K562 (cell line): ENCODE data around the gene COPS9. TPM values are rescaled to one million over a fixed set of nuclear protein-coding genes. Genes with fewer than 3 reads are reported as not detected.

Experiments
- ATAC-seq: fragments of 200-7000 bp; cut with Tn5 transposase; 3 replicates; pipeline ENCODE4 v1.9.1; 2020; ENCODE audit warnings: moderate library complexity
- BruUV-seq: library from RNA; stranded (reverse); fragments of 400-500 nt; replicated peaks from 2 replicates; lab custom pipeline; 2021; lab: Mats Ljungman, UMichigan
- CTCF ChIA-PET: fragments of 300-600 bp; formaldehyde crosslinking; extraction: SDS; loops from one replicate; lab custom pipeline; 2021; ENCODE audit warnings: low intra/inter-chr PET ratio; lab: Yijun Ruan, JAX
- POLR2A ChIA-PET: fragments of 300-600, 350-650 bp; sonication (Branson Sonifier 250); formaldehyde crosslinking; extraction: SDS; loops from one replicate; lab custom pipeline; 2021; ENCODE audit warnings: antibody characterized with exemption, inconsistent platforms; lab: Yijun Ruan, JAX
- DNase-seq, 4 experiments: peaks; one replicate each; pipeline versions ENCODE4 v3.0.0 to v3.0.0-alpha.2; 2011 to 2018; ENCODE audit warnings: low spot score in 3 of 4, mixed read lengths in 3 of 4; ENCODE audit errors: extremely low read depth in 1 of 4
- FAIRE-seq: peaks from 2 replicates; lab custom pipeline; 2011; peaks lifted over from hg19 to GRCh38; lab: Jason Lieb, UNC
- H2AFZ ChIP-seq: 2 replicates; pipeline ENCODE4 v1.6.0; 2011; ENCODE audit warnings: low read depth, low read length, control low read depth, inconsistent platforms
- H3K27ac ChIP-seq: fragments of 200-600 bp; 3 replicates; pipeline ENCODE4 v1.8.0; 2011; ENCODE audit warnings: low read depth, mild to moderate bottlenecking, control low read depth, inconsistent platforms, low read length, moderate library complexity, mixed read lengths; ENCODE audit errors: extremely low read depth
- H3K27me3 ChIP-seq, 2 experiments: fragments of 300-600 bp in 1 of 2; 2 replicates in 1 of 2; 3 replicates in 1 of 2; pipeline versions ENCODE4 v1.6.0 to v1.8.0; 2011; ENCODE audit warnings: inconsistent platforms in 2 of 2, low read length in 2 of 2, mild to moderate bottlenecking in 1 of 2, mixed read lengths in 1 of 2, moderate library complexity in 1 of 2; ENCODE audit not compliant: control insufficient read depth in 2 of 2, insufficient read depth in 2 of 2
- H3K36me3 ChIP-seq: fragments of 300-600 bp; 3 replicates; pipeline ENCODE4 v1.8.0; 2011; ENCODE audit warnings: mild to moderate bottlenecking, low read length, inconsistent platforms; ENCODE audit not compliant: control insufficient read depth, insufficient read depth
- H3K4me1 ChIP-seq, 2 experiments: fragments of 200-600 bp in 1 of 2; replicated peaks in 1 of 2; 2 replicates in 1 of 2; 3 replicates in 1 of 2; pipeline versions ENCODE4 v1.5.1 to v1.8.0; 2011; ENCODE audit warnings: inconsistent platforms in 2 of 2, low read length in 2 of 2, mild to moderate bottlenecking in 1 of 2, mixed read lengths in 1 of 2, moderate library complexity in 1 of 2; ENCODE audit not compliant: control insufficient read depth in 2 of 2, insufficient read depth in 2 of 2
- H3K4me2 ChIP-seq: 2 replicates; pipeline ENCODE4 v1.6.1; 2011; ENCODE audit warnings: low read length, control low read depth, inconsistent platforms, mixed read lengths; ENCODE audit not compliant: insufficient read depth
- H3K4me3 ChIP-seq: fragments of 200-600 bp; sonication (generic), shearing (Covaris generic); 2 replicates; pipeline ENCODE4 v1.5.1; 2016; ENCODE audit warnings: control low read depth, inconsistent platforms
- H3K79me2 ChIP-seq: fragments of 200-600 bp; 3 replicates; pipeline ENCODE4 v1.8.0; 2011; ENCODE audit warnings: low read length, inconsistent platforms; ENCODE audit not compliant: control insufficient read depth, insufficient read depth
- H3K9ac ChIP-seq, 2 experiments: 2 replicates each; pipeline versions ENCODE4 v1.6.0 to v1.6.1; 2011; ENCODE audit warnings: low read depth in 2 of 2, low read length in 2 of 2, control low read depth in 1 of 2, inconsistent platforms in 1 of 2, mild to moderate bottlenecking in 1 of 2, mixed read lengths in 1 of 2; ENCODE audit not compliant: insufficient read depth in 1 of 2
- H3K9me1 ChIP-seq: one replicate; pipeline ENCODE4 v1.6.0; 2011; ENCODE audit warnings: inconsistent platforms, mild to moderate bottlenecking, low read length, moderate library complexity; ENCODE audit not compliant: control insufficient read depth, insufficient read depth
- H3K9me3 ChIP-seq: replicated peaks from 2 replicates; pipeline ENCODE4 v1.5.1; 2011; ENCODE audit warnings: low read depth, low read length, inconsistent platforms; ENCODE audit not compliant: control insufficient read depth, insufficient read depth
- H4K20me1 ChIP-seq: replicated peaks from 2 replicates; pipeline ENCODE4 v1.6.1; 2011; ENCODE audit warnings: low read length, inconsistent platforms, mixed read lengths; ENCODE audit not compliant: control insufficient read depth, insufficient read depth
- DNMT1 ChIP-seq: fragments of 450-650 bp; IDR thresholded peaks from 2 replicates; pipeline ENCODE4 v1.6.1; 2016; ENCODE audit warnings: antibody characterized with exemption, mild to moderate bottlenecking
- EZH2 ChIP-seq: IDR thresholded peaks from 2 replicates; pipeline ENCODE4 v1.6.1; 2012; ENCODE audit warnings: low read depth, mild to moderate bottlenecking, inconsistent platforms, low read length, borderline replicate concordance
- KLF1 ChIP-seq: fragments of 450-650 bp; IDR thresholded peaks from 2 replicates; pipeline ENCODE4 v1.6.1; 2016; ENCODE audit warnings: missing genetic modification characterization, missing compliant biosample characterization
- MIER1 ChIP-seq: fragments of 450-650 bp; IDR thresholded peaks from 2 replicates; pipeline ENCODE4 v1.6.1; 2016; ENCODE audit warnings: antibody characterized with exemption, mild to moderate bottlenecking, low read depth
- NUFIP1 ChIP-seq: fragments of 450-650 bp; IDR thresholded peaks from 2 replicates; pipeline ENCODE4 v1.6.1; 2018; ENCODE audit not compliant: partially characterized antibody
- SMARCA5 ChIP-seq: fragments of 450-650 bp; IDR thresholded peaks from 2 replicates; pipeline ENCODE4 v1.6.1; 2016
- THRAP3 ChIP-seq: fragments of 450-650 bp; IDR thresholded peaks from 2 replicates; pipeline ENCODE4 v1.6.1; 2016; ENCODE audit warnings: mild to moderate bottlenecking, inconsistent platforms, borderline replicate concordance
- ZNF143 ChIP-seq: sonication (generic); formaldehyde crosslinking; IDR thresholded peaks from 2 replicates; pipeline ENCODE4 v1.9.0; 2022; ENCODE audit warnings: mild to moderate bottlenecking, missing genetic modification reagents
- ZNF174 ChIP-seq: fragments of 250-450 bp; sonication (Bioruptor Pico); IDR thresholded peaks from 2 replicates; pipeline ENCODE4 v1.4.0; 2020; ENCODE audit warnings: mild to moderate bottlenecking
- ZNF354B ChIP-seq: fragments of 250-450 bp; sonication (Bioruptor Pico); IDR thresholded peaks from 2 replicates; pipeline ENCODE4 v1.4.0; 2020
- ZNF57 ChIP-seq: fragments of 450-650 bp; formaldehyde crosslinking; IDR thresholded peaks from 2 replicates; pipeline ENCODE4 v1.4.0; 2020; ENCODE audit warnings: mild to moderate bottlenecking, moderate library complexity
- WGBS: fragments of 100-300 bp; shearing (Covaris generic); methylation state at CpG from one replicate; pipeline ENCODE4 v1.1.6; 2016; ENCODE audit warnings: low coverage, mixed read lengths; ENCODE audit not compliant: insufficient coverage; ENCODE audit errors: missing lambda C conversion rate; 5-methylcytosine and 5-hydroxymethylcytosine counted together
- in situ Hi-C: fragments of 300-500 bp; cut with MboI; formaldehyde crosslinking; loops from 4 replicates; pipeline ENCODE4 v1.15.0; 2018; ENCODE audit warnings: inconsistent platforms, mixed read lengths
- intact Hi-C: fragments of 100-400 bp; cut with micrococcal nuclease; formaldehyde crosslinking; loops from 2 replicates; pipeline ENCODE4 v1.14.2; 2022
- polyA plus RNA-seq, 8 experiments: library from polyadenylated mRNA; depleted of rRNA in 4 of 8; stranded (reverse) in 5 of 8; unstranded in 3 of 8; fragments of >200 nt; fragmentation: Nextera tagmentation in 2 of 8; fragmentation: Illumina TruSeq in 1 of 8; extraction: Ambion mirVana in 2 of 8; extraction: Trizol in 1 of 8; gene quantifications; 2 replicates each; pipeline versions ENCODE4 v1.2.1 to v1.2.3, GENCODE V29; 2011 to 2014; ENCODE audit warnings: inconsistent platforms in 1 of 8, missing spikeins in 1 of 8
- total RNA-seq, 7 experiments: library from RNA; depleted of rRNA in 6 of 7; stranded (reverse); fragments of >200 nt in 6 of 7; fragmentation: Illumina TruSeq in 2 of 7; extraction: Trizol in 2 of 7; gene quantifications; 2 replicates each; pipeline versions ENCODE4 v1.2.1 to v1.2.3, GENCODE V29; 2011 to 2021; ENCODE audit warnings: low replicate concordance in 1 of 7
- TF ChIP-seq, protein P1 (sequence below): fragments of 450-650 bp; formaldehyde crosslinking; IDR thresholded peaks from 2 replicates; pipeline ENCODE4 v1.4.0; 2020; ENCODE audit warnings: mild to moderate bottlenecking, moderate library complexity
- TF ChIP-seq, protein P2 (sequence below): fragments of 450-650 bp; formaldehyde crosslinking; IDR thresholded peaks from 2 replicates; pipeline ENCODE4 v1.4.0; 2020; ENCODE audit warnings: mild to moderate bottlenecking, moderate library complexity

Gene COPS9
- total and polyA plus RNA-seq, 9 of the 15 experiments (the other 6 are each of a cell fraction or from before 2014, with no cell fraction given): 55.0 to 281 (median 99.9) TPM

DNA sequence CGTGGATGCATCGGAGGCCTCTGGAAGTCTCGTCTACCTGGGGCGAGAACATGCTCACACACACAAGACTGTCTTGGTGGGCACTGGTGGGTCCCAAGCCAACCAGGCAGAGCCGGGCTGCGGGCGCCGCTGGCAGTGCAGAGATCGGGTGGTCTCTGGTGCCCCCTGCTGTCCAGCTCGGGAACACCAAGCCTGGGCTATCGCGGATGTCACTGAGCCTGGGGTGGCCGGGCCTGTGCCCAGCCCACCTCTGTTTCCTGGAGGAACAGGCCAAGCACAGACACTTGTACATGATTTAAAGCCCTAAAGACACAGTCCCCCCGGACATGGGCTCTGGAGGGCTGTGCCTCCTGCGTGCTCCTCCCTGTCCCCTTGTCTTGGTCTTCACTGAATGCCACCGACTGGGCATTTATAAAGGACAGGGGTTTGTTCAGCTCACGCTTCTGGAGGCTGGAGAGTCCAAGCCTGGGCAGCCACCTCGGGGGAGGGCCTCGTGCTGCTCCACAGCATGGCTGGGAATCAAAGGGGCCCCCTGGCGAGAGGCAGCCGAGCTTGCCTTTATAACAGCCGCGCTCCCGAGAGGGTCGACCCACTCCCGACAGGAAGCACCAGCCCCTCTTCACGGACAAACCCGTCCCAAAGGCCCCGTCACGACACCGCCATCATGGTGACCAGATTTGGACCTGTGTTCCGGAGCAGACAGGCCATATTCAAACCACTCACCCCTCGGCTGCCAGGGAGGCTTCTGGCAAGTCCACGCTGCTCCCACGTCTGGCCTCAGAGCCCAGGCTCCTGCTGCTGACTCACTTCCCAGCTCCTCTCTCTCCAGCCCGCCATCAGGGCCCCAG lies 7.9 kb upstream of the COPS9 start (continued):
- TF ChIP-seq ZNF57: no peak
- TF ChIP-seq DNMT1: no peak

DNA sequence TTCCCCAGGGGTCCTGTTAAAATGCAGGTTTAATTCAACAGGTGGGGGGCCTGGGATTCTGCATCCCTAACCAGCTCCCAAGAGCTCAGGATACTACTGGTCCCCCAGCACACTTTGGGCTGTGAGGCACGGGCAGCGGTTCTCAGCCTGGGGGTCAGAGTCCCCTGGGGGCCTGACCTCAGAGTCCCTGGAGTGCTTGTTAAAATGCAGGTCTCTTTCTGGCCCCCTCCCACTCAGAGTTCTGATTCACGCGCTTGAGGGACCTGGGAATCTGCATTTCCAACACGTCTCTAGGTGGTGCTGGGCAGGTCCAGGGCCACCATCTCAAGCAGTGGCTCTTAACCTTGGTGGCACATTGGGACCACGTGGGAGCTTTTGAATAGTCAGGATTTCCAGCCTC lies 7.2 kb upstream of the COPS9 start:
- Histone ChIP-seq H3K4me1 (peaks cover 0 to 12% of the 10 kb centered on the region in 2 experiments; a peak in 2 of 5 replicates), H4K20me1 (no peaks in the 10 kb centered on the region), H3K9ac (no peak overlapping the region), H3K27me3 (peaks cover 0 to 55% of the 10 kb centered on the region in 2 experiments; a peak in 3 of 5 replicates), H3K9me1 (no peaks in the 10 kb centered on the region), H3K9me3 (no peaks in the 10 kb centered on the region), H3K4me2 (no peak overlapping the region), H3K27ac (no peak overlapping the region), H3K79me2 (no peaks in the 10 kb centered on the region), H2AFZ (no peak overlapping the region), H3K4me3 (no peak overlapping the region), H3K36me3 (no peaks in the 10 kb centered on the region)
- intact Hi-C loops: loop anchor here (2.0 kb wide), 1 partner anchor 82 kb away; no protein-coding TSS in a partner anchor
- in situ Hi-C loops: loop anchor here (5.0 kb wide), 1 partner anchor 86 kb away; no protein-coding TSS in a partner anchor
- no TSS peak for BruUV-seq
- CTCF ChIA-PET: interaction anchor here (1.6 kb wide), 1 partner anchor 83 kb away, joined by 7 read pairs; no protein-coding TSS in a partner anchor
- ATAC-seq (no peak), FAIRE-seq (no peak), DNase-seq (no peak)
- TF ChIP-seq MIER1: no peak
- TF ChIP-seq SMARCA5: no peak
- no peak for TF ChIP-seq NUFIP1
- TF ChIP-seq EZH2: no peak
- TF ChIP-seq ZNF354B: no peak
- TF ChIP-seq, protein P1, sequence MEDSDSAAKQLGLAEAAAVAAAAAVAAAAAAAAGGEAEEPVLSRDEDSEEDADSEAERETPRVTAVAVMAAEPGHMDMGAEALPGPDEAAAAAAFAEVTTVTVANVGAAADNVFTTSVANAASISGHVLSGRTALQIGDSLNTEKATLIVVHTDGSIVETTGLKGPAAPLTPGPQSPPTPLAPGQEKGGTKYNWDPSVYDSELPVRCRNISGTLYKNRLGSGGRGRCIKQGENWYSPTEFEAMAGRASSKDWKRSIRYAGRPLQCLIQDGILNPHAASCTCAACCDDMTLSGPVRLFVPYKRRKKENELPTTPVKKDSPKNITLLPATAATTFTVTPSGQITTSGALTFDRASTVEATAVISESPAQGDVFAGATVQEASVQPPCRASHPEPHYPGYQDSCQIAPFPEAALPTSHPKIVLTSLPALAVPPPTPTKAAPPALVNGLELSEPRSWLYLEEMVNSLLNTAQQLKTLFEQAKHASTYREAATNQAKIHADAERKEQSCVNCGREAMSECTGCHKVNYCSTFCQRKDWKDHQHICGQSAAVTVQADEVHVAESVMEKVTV (CRISPR knock-in tag): no peak
- TF ChIP-seq ZNF143 (CRISPR knock-in tag): no peak
- TF ChIP-seq, protein P2, sequence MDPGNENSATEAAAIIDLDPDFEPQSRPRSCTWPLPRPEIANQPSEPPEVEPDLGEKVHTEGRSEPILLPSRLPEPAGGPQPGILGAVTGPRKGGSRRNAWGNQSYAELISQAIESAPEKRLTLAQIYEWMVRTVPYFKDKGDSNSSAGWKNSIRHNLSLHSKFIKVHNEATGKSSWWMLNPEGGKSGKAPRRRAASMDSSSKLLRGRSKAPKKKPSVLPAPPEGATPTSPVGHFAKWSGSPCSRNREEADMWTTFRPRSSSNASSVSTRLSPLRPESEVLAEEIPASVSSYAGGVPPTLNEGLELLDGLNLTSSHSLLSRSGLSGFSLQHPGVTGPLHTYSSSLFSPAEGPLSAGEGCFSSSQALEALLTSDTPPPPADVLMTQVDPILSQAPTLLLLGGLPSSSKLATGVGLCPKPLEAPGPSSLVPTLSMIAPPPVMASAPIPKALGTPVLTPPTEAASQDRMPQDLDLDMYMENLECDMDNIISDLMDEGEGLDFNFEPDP (CRISPR knock-in tag): no peak
- TF ChIP-seq THRAP3: no peak
- no peak for TF ChIP-seq KLF1 (tag)
- TF ChIP-seq ZNF174 (CRISPR knock-in tag): no peak
- POLR2A ChIA-PET: no interaction called here
- 29% methylated on average over 6 of the region's 6 CpGs for WGBS
